Breast epithelium (tissue), 4 donors: Measurements from ENCODE around the gene CCDC57. TPM values are rescaled to one million over a fixed set of nuclear protein-coding genes. Genes with fewer than 3 reads are reported as not detected.

ENCODE experiments used
- DNase-seq, 2 donors: peaks; one replicate each; pipeline ENCODE4 v3.0.0-alpha.2; 2019; ENCODE audit warnings: low spot score in 2 of 2
- H3K27ac ChIP-seq, 2 donors: fragments of 200-600 bp; sonication (generic) in 1 of 2; one replicate each; pipeline ENCODE4 v1.5.1; 2016 to 2019; ENCODE audit warnings: mild to moderate bottlenecking in 1 of 2
- H3K27me3 ChIP-seq, 2 donors: fragments of 200-600 bp; sonication (generic) in 1 of 2; one replicate each; pipeline versions ENCODE4 v1.5.1 to v1.6.0; 2017 to 2019; ENCODE audit warnings: control low read depth in 1 of 2, mild to moderate bottlenecking in 1 of 2
- H3K36me3 ChIP-seq: fragments of 200-600 bp; one replicate; pipeline ENCODE4 v1.5.1; 2019
- H3K4me1 ChIP-seq, 2 donors: fragments of 200-600 bp; sonication (generic); one replicate each; pipeline ENCODE4 v1.5.1; 2016 to 2019; ENCODE audit warnings: control low read depth in 1 of 2
- H3K4me3 ChIP-seq, 3 donors: fragments of 200-600 bp; sonication (generic); 1 replicate in 2 of 3; 2 replicates in 1 of 3; pipeline ENCODE4 v1.5.1; 2016 to 2019; ENCODE audit warnings: mild to moderate bottlenecking in 3 of 3, moderate library complexity in 2 of 3
- H3K9me3 ChIP-seq, 2 donors: fragments of 200-600 bp; sonication (generic) in 1 of 2; one replicate each; pipeline ENCODE4 v1.5.1; 2016 to 2019; ENCODE audit warnings: control low read depth in 1 of 2
- POLR2A ChIP-seq: fragments of 450-650 bp; IDR thresholded peaks from one replicate; pipeline ENCODE4 v1.6.1; 2016; ENCODE audit warnings: antibody characterized with exemption, mild to moderate bottlenecking, moderate library complexity
- POLR2AphosphoS5 ChIP-seq, 3 donors: sonication (generic); formaldehyde crosslinking; IDR thresholded peaks; one replicate each; pipeline ENCODE4 v1.6.1; 2017; ENCODE audit warnings: antibody characterized with exemption in 3 of 3
- intact Hi-C: fragments of 100-400 bp; cut with DNase I; formaldehyde crosslinking; loops from one replicate; pipeline ENCODE4 v1.15.1; 2023; ENCODE audit warnings: low total_unique reads
- total RNA-seq, 3 donors: library from RNA; depleted of rRNA; stranded (reverse); fragments of >200 nt; gene quantifications; one replicate each; pipeline ENCODE4 v1.1.0, GENCODE V29; 2016
- TF ChIP-seq, protein P1 (sequence below), 3 donors: fragments of 450-650 bp; IDR thresholded peaks; one replicate each; pipeline ENCODE4 v1.5.1; 2016 to 2017; ENCODE audit warnings: antibody characterized with exemption in 3 of 3, mild to moderate bottlenecking in 3 of 3, moderate library complexity in 3 of 3

Gene CCDC57
- total RNA-seq, 3 donors from 2014 or later = 13.4 to 56.9 (median 52.8) TPM

DNA sequence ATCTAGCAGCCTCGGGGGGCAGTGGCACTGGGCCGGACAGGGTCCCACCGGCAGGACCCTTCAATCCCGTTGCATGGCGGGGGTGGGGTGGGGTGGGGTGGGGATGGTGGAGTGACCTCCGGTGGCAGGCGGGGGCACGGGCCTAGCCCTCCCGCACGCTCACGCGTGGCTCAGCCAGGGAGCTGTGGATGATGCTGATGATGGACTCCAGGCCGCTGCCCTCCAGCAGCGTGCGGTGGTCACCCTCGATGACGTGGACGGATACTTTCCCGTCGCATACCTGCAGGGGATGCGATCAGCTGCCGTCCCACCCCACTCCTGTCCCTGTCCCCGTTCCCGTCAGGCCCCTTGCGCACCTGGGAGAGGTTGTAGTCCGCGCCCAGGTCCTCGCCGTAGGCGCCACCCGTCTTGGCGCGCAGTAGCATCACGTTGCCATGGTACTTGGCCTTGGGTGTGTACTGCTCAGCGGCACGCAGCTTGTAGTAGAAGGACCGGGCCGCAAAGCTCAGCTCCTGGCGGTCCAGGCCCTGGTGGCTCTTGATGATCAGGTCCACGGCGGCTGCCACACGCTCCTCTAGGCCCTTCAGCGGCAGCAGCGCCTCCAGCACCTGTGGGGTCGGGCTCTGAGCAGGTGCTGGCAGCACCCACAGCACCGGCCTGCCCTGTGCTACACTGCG, 133.5 kb downstream of the CCDC57 start:
- peaks cover 26% of the 10 kb centered on the region for H3K36me3 ChIP-seq
- DNase-seq = no peak
- H3K4me1 ChIP-seq = no peaks in the 10 kb centered on the region
- H3K27ac ChIP-seq = peak overlapping the region in 1 of 2 donors; percentile 82
- intact Hi-C loops = no loop called here
- TF ChIP-seq POLR2AphosphoS5 (IDR thresholded peaks at IDR 0.05) (peak in 1 of 3 donors; percentile 47), POLR2A (no peak)
- H3K9me3 ChIP-seq = no peaks in the 10 kb centered on the region
- no peaks in the 10 kb centered on the region for H3K27me3 ChIP-seq
- H3K4me3 ChIP-seq = no peak overlapping the region

GRCh38 chr17:82078433-82078832, 134.2 kb downstream of the CCDC57 start:
- peak overlapping the region in 1 of 3 donors; percentile 35 for H3K4me3 ChIP-seq
- DNase-seq = no peak
- H3K27ac ChIP-seq = peak overlapping the region in 1 of 2 donors; percentile 82
- H3K9me3 ChIP-seq = no peaks in the 10 kb centered on the region
- intact Hi-C loops = no loop called here
- no peaks in the 10 kb centered on the region for H3K27me3 ChIP-seq
- TF ChIP-seq POLR2A (no peak), POLR2AphosphoS5 (IDR thresholded peaks at IDR 0.05) (no peak)
- TF ChIP-seq, protein P1, sequence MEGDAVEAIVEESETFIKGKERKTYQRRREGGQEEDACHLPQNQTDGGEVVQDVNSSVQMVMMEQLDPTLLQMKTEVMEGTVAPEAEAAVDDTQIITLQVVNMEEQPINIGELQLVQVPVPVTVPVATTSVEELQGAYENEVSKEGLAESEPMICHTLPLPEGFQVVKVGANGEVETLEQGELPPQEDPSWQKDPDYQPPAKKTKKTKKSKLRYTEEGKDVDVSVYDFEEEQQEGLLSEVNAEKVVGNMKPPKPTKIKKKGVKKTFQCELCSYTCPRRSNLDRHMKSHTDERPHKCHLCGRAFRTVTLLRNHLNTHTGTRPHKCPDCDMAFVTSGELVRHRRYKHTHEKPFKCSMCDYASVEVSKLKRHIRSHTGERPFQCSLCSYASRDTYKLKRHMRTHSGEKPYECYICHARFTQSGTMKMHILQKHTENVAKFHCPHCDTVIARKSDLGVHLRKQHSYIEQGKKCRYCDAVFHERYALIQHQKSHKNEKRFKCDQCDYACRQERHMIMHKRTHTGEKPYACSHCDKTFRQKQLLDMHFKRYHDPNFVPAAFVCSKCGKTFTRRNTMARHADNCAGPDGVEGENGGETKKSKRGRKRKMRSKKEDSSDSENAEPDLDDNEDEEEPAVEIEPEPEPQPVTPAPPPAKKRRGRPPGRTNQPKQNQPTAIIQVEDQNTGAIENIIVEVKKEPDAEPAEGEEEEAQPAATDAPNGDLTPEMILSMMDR (IDR thresholded peaks at IDR 0.05) = no peak
- peaks cover 26% of the 10 kb centered on the region for H3K36me3 ChIP-seq
- no peaks in the 10 kb centered on the region for H3K4me1 ChIP-seq

DNA sequence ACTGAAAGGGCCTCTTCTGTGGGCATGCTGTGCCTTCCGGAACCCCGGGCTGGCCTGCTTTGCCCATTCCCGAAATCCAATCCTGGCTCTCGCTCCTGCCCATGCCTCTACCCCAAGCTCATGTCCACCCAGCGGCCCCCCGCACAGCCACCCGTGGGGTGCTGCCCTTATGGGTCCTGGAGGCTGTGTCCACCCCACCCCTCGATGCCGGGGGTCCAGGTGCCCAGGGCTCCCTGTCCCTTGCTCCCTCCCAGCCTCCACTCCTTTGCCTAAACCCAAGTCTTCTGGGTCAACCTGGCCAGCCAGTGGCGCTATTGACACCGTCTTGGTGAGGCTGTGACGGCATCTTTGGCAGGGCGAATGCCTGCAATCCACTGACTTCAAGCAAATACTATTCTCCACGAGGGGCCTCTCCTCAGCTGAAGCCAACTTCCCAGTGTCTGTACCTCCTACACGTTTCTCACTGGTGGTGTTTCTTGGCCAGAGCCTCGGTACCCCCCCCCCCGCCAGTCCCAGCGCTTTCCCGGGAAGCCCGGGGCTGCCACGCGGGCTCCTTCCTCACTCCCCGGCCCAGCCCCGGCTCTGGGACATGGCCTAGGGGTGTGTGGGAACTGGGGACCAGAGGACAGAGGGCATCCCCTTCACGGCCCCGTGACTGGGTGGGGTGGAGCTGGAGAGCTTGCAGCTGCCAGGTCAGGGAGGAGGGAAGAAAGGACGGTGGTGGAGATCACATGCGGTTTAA, 134.9 kb downstream of the CCDC57 start:
- H3K36me3 ChIP-seq = peaks cover 22% of the 10 kb centered on the region
- no peaks in the 10 kb centered on the region for H3K27me3 ChIP-seq
- intact Hi-C loops = no loop called here
- TF ChIP-seq POLR2AphosphoS5 (IDR thresholded peaks at IDR 0.05) (peak in 2 of 3 donors; percentile 35 to 53), POLR2A (no peak)
- TF ChIP-seq, protein P1 (IDR thresholded peaks at IDR 0.05) = no peak
- peak overlapping the region; percentile 50 to 82 for H3K27ac ChIP-seq
- peak in 1 of 2 donors; percentile 64 for DNase-seq
- no peaks in the 10 kb centered on the region for H3K9me3 ChIP-seq
- H3K4me1 ChIP-seq = no peaks in the 10 kb centered on the region
- peak overlapping the region in 1 of 3 donors; percentile 35 for H3K4me3 ChIP-seq

DNA sequence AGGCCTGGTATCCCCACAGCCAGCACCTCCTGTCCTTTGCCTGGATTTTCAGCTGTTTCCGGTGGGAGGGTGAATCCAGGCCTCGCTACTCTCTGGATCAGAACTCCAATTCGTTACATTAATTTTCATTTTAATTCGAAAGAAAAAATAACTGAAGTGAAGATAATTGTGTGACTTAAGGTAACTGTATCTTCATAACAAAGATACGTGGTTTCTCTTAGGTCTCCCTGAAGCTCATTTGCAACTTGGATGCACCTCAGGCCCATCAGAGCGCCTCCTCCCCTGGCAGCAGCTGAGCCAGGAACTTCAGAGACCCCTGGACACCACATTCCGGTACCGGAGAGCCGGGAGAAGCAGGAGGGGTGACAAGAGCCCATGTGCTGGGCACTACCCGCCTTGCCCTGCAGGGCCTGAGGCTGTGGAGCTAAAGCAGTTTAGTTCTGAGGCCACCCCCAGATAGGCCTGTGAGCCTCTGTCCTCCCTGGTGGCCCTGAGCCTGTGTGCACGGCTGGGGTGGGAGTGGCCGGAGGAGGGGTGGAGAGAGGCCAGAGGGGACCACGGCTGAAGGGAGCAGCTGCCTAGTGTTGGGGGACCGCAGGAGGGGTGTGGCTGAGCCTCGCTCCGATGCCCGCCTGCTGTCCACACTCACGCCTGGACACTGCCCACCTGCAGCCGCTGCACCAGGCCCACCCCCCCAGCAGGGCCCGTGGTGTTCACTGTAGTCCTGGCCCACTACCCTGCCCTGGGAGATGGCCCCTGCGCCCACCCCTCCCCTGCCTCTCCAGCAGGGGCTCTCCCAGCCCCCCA, 135.7 kb downstream of the CCDC57 start:
- DNase-seq = no peak
- no peaks in the 10 kb centered on the region for H3K27me3 ChIP-seq
- peaks cover 14% of the 10 kb centered on the region for H3K36me3 ChIP-seq
- peak overlapping the region in 1 of 3 donors; percentile 35 for H3K4me3 ChIP-seq
- TF ChIP-seq POLR2A (no peak), POLR2AphosphoS5 (IDR thresholded peaks at IDR 0.05) (no peak)
- TF ChIP-seq, protein P1 (IDR thresholded peaks at IDR 0.05) = no peak
- intact Hi-C loops = no loop called here
- H3K27ac ChIP-seq = peak overlapping the region; percentile 50 to 82
- no peaks in the 10 kb centered on the region for H3K9me3 ChIP-seq
- no peaks in the 10 kb centered on the region for H3K4me1 ChIP-seq

DNA sequence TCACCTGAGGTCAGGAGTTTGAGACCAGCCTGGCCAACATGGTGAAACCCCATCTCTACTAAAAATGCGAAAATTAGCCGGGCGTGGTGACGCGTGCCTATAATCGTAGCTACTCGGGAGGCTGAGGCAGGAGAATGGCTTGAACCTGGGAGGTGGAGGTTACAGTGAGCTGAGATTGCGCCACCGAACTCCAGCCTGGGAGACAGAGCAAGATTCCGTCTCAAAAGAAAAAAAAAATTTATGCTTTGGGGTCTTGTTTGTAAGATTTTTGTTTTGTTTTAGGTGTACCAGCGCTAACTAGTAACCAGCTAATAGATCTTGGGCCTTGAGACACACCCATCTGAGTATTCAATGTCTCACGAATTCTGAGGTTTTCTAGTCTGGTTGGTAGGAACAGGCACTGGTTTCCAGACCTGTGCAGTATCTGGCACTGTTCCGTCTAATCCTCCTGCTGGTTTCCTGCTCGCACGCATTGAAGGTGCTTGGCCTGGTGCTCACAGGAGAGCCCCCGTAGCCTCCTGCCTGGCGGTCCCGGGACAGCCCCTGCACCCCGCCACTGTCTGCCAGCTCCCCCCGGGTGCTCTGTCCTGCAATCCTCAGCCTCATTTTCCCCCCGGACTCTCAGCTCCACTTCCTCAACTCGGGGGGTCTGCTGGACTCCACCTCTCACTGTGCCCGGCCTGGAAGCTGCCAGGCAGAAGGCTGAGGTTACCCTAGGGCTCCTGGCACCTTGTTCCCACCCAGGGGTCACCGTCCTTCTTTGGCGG, 136.4 kb downstream of the CCDC57 start:
- Histone ChIP-seq H3K36me3 (peaks cover 11% of the 10 kb centered on the region), H3K4me3 (no peak overlapping the region), H3K4me1 (no peaks in the 10 kb centered on the region), H3K27me3 (no peaks in the 10 kb centered on the region), H3K9me3 (no peaks in the 10 kb centered on the region), H3K27ac (peak overlapping the region in 1 of 2 donors; percentile 50)
- DNase-seq = no peak
- no peak for TF ChIP-seq POLR2A
- TF ChIP-seq POLR2AphosphoS5 (IDR thresholded peaks at IDR 0.05) = no peak
- TF ChIP-seq, protein P1 (IDR thresholded peaks at IDR 0.05) = no peak
- intact Hi-C loops = no loop called here
